HUES48 (cell line): ENCODE results near the gene ARL14EP.

Experiments
- H3K27ac ChIP-seq: one replicate; pipeline ENCODE4 v1.7.0; 2013; ENCODE audit warnings: low read depth, low read length, inconsistent platforms
- H3K27me3 ChIP-seq: 2 replicates; pipeline ENCODE4 v1.6.1; 2013; ENCODE audit warnings: mild to moderate bottlenecking, low read length; ENCODE audit not compliant: control insufficient read depth, insufficient read depth
- H3K36me3 ChIP-seq: 2 replicates; pipeline ENCODE4 v1.6.1; 2013; ENCODE audit warnings: low read length; ENCODE audit not compliant: control insufficient read depth, insufficient read depth
- H3K4me1 ChIP-seq: 2 replicates; pipeline ENCODE4 v1.6.1; 2013; ENCODE audit warnings: mild to moderate bottlenecking, low read length; ENCODE audit not compliant: control insufficient read depth, insufficient read depth
- H3K4me3 ChIP-seq: 2 replicates; pipeline ENCODE4 v1.5.1; 2013; ENCODE audit warnings: mild to moderate bottlenecking, low read depth, low read length
- H3K9ac ChIP-seq: 2 replicates; pipeline ENCODE4 v1.6.1; 2013; ENCODE audit warnings: mild to moderate bottlenecking, low read depth, low read length, moderate library complexity
- H3K9me3 ChIP-seq: 2 replicates; pipeline ENCODE4 v1.6.1; 2013; ENCODE audit warnings: low read length; ENCODE audit not compliant: control insufficient read depth, insufficient read depth

ARL14EP gene

GRCh38 chr11:30304620-30305019 is 18.3 kb upstream of the ARL14EP start:
- no peaks in the 10 kb centered on the region for H3K27me3 ChIP-seq
- H3K4me1 ChIP-seq, result no peaks in the 10 kb centered on the region; the same call in 1 of the 2 replicates
- no peak overlapping the region for H3K4me3 ChIP-seq
- H3K36me3 ChIP-seq, result no peaks in the 10 kb centered on the region
- H3K27ac ChIP-seq, result no peak overlapping the region
- H3K9me3 ChIP-seq, result no peaks in the 10 kb centered on the region
- no peak overlapping the region for H3K9ac ChIP-seq

GRCh38 chr11:30310623-30311022 is 12.3 kb upstream of the ARL14EP start:
- H3K27me3 ChIP-seq, result no peaks in the 10 kb centered on the region
- H3K4me3 ChIP-seq, result no peak overlapping the region
- no peaks in the 10 kb centered on the region for H3K36me3 ChIP-seq
- no peaks in the 10 kb centered on the region for H3K4me1 ChIP-seq
- H3K9me3 ChIP-seq, result no peaks in the 10 kb centered on the region
- no peak overlapping the region for H3K27ac ChIP-seq
- no peak overlapping the region for H3K9ac ChIP-seq

GRCh38 chr11:30311189-30311588 is 11.7 kb upstream of the ARL14EP start:
- Histone ChIP-seq H3K27me3 (no peaks in the 10 kb centered on the region), H3K4me3 (no peak overlapping the region), H3K27ac (no peak overlapping the region), H3K36me3 (no peaks in the 10 kb centered on the region), H3K9ac (no peak overlapping the region), H3K4me1 (no peaks in the 10 kb centered on the region), H3K9me3 (no peaks in the 10 kb centered on the region)

GRCh38 chr11:30312243-30312642 is 10.7 kb upstream of the ARL14EP start:
- Histone ChIP-seq H3K27me3 (no peaks in the 10 kb centered on the region), H3K27ac (no peak overlapping the region), H3K9me3 (no peaks in the 10 kb centered on the region), H3K4me3 (no peak overlapping the region), H3K36me3 (no peaks in the 10 kb centered on the region), H3K4me1 (no peaks in the 10 kb centered on the region), H3K9ac (no peak overlapping the region)

DNA sequence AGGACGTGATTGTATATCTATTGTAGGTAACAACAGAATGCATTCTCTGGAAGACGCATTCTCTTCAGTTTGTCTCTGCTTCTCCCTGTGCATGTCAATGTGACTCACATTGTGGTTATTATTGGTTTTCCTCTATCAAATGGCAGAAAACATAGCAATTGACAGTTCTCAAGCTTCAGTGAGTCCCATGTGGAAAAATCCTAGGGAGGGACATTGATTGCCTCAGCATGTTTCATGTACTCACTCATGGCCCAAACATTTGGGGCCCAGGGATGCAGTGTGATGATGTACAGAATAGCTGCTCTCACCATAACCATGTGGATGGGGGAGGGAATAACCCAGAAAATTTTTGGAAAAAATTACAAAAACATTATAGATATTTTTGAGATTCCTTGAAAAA is 9.3 kb upstream of the ARL14EP start:
- H3K27me3 ChIP-seq, result no peaks in the 10 kb centered on the region
- no peak overlapping the region for H3K9ac ChIP-seq
- no peaks in the 10 kb centered on the region for H3K4me1 ChIP-seq
- H3K27ac ChIP-seq, result no peak overlapping the region
- H3K36me3 ChIP-seq, result no peaks in the 10 kb centered on the region
- no peak overlapping the region for H3K4me3 ChIP-seq
- no peaks in the 10 kb centered on the region for H3K9me3 ChIP-seq

DNA sequence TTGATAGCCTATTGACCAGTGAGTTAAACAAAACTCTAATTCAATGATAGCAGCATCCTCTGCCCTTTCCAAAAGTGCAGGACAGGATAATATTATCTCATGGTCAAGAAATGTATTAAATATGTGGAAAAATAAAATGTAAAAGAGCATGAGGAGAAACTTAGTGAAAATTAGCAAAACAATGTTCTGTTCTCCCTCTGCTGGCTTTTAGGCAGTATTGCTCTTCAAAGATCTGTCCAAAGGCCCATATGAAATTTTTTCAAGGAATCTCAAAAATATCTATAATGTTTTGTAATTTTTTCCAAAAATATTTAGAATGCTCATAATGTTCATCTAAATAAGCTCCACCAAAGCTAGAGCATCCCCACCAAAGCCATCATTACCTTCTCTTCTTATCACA is 8.3 kb upstream of the ARL14EP start:
- Histone ChIP-seq H3K9me3 (no peaks in the 10 kb centered on the region), H3K36me3 (no peaks in the 10 kb centered on the region), H3K4me3 (no peak overlapping the region), H3K27ac (no peak overlapping the region), H3K4me1 (no peaks in the 10 kb centered on the region), H3K9ac (no peak overlapping the region), H3K27me3 (no peaks in the 10 kb centered on the region)

- Histone ChIP-seq H3K27ac (no peak overlapping the region), H3K9ac (no peak overlapping the region), H3K4me3 (no peak overlapping the region), H3K36me3 (no peaks in the 10 kb centered on the region), H3K27me3 (0 out of 2 replicates have a peak, but pooled peaks cover 2% of the 10 kb centered on the region), H3K4me1 (no peaks in the 10 kb centered on the region), H3K9me3 (no peaks in the 10 kb centered on the region)
These were observed 6.7 kb upstream of the ARL14EP start for GRCh38 chr11:30316237-30316636.

DNA sequence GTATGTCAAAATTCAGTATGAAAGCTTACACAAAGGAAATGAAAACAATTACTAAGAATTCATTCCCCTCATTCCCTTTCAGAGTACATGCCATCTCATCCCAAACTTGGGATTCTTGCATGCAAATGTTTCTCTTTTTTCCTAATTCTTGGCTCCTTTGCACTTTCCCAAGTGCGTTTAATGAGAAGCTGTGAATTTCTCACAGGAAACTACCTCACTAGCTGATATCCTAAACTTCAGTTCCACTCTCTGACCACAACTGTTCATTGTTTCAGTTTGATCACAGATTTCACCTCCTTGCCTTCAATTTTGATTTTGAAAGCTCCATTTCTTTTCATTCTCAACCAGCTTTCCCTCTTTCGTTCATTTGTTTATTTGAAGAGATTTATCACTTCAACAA is 5.9 kb upstream of the ARL14EP start:
- peaks cover 3% of the 10 kb centered on the region; the same call in 1 of the 2 replicates for H3K4me1 ChIP-seq
- no peaks in the 10 kb centered on the region for H3K36me3 ChIP-seq
- H3K27ac ChIP-seq, result no peak overlapping the region
- no peak overlapping the region for H3K4me3 ChIP-seq
- 0 out of 2 replicates have a peak, but pooled peaks cover 2% of the 10 kb centered on the region for H3K27me3 ChIP-seq
- no peak overlapping the region for H3K9ac ChIP-seq
- no peaks in the 10 kb centered on the region for H3K9me3 ChIP-seq

- Histone ChIP-seq H3K36me3 (no peaks in the 10 kb centered on the region), H3K27me3 (0 out of 2 replicates have a peak, but pooled peaks cover 2% of the 10 kb centered on the region), H3K4me1 (peaks cover 19% of the 10 kb centered on the region; the same call in 1 of the 2 replicates), H3K4me3 (no peak overlapping the region), H3K27ac (no peak overlapping the region), H3K9me3 (no peaks in the 10 kb centered on the region), H3K9ac (no peak overlapping the region)
These were observed 1.6 kb upstream of the ARL14EP start for GRCh38 chr11:30321321-30321720.

- H3K9ac ChIP-seq, result no peak overlapping the region
- H3K4me1 ChIP-seq, result peaks cover 19% of the 10 kb centered on the region; the same call in 1 of the 2 replicates
- H3K27me3 ChIP-seq, result 0 out of 2 replicates have a peak, but pooled peaks cover 2% of the 10 kb centered on the region
- H3K4me3 ChIP-seq, result peak overlapping the region; percentile 75
- H3K36me3 ChIP-seq, result no peaks in the 10 kb centered on the region
- no peak overlapping the region for H3K27ac ChIP-seq
- H3K9me3 ChIP-seq, result no peaks in the 10 kb centered on the region
These were observed 713 bp upstream of the ARL14EP start for GRCh38 chr11:30322191-30322590.

DNA sequence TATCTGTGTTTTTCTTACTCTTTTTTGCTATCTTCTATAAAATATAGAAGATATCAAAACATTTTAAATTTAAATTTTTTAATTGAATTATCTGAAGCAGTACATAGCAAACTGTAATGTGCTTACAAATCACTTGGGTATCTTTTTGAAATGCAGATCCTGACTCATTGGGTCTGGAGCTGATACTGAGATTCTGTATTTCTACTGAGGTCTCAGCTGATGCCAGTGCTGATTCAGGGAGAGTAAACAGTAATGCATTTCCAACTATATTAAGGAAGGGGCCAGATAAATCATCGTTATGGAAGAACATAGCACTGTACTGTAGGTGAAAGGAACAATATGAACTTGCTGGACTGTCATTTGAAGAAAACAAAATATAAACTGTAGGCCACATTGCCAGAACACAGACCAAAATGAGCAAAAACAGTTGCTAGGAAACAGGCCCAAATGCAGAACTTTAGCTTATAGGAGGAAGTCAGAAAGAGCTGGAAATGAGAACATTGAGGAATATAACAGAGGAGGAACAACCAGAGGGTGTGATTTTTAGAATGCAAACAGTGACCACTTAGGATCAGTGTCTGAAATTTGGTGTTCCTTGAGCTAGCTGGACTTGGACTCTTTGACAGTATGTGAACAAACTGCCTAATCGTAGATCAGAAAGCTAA is 3.3 kb downstream of the ARL14EP start:
- H3K9me3 ChIP-seq, result no peaks in the 10 kb centered on the region
- H3K9ac ChIP-seq, result no peak overlapping the region
- H3K27ac ChIP-seq, result no peak overlapping the region
- peaks cover 19% of the 10 kb centered on the region; the same call in 1 of the 2 replicates for H3K4me1 ChIP-seq
- no peaks in the 10 kb centered on the region for H3K27me3 ChIP-seq
- no peak overlapping the region for H3K4me3 ChIP-seq
- peaks cover 6% of the 10 kb centered on the region for H3K36me3 ChIP-seq
